Keratinocyte (primary cell): Measurements from ENCODE around the gene IRF8.

Source experiments
- CTCF ChIP-seq, 3 experiments: IDR thresholded peaks in 1 of 3; conservative IDR thresholded peaks in 1 of 3; optimal IDR thresholded peaks in 1 of 3; 2 replicates in 2 of 3; 3 replicates in 1 of 3; pipeline versions ENCODE3 to v1.5.1; 2011; ENCODE audit warnings: low read length in 3 of 3, mild to moderate bottlenecking in 3 of 3, moderate library complexity in 2 of 3, control low read depth in 1 of 3, inconsistent platforms in 1 of 3; ENCODE audit not compliant: insufficient read depth in 2 of 3; ENCODE audit errors: extremely low read depth in 1 of 3
- EZH2 ChIP-seq: IDR thresholded peaks from one replicate; pipeline ENCODE4 v1.6.1; 2012; ENCODE audit warnings: inconsistent platforms, mild to moderate bottlenecking, low read length, moderate library complexity

- TF ChIP-seq EZH2 = no peak
- TF ChIP-seq CTCF (optimal IDR thresholded peaks at IDR 0.05 in 1 of 3, IDR thresholded peaks at IDR 0.05 in 1 of 3, conservative IDR thresholded peaks at IDR 0.05 in 1 of 3; ENCODE audit: extremely low read depth in 1 of 3, insufficient read depth in 2 of 3, low read length in 3 of 3) = no peak
Observed at GRCh38 chr16:85960486-85961046, 61.6 kb downstream of the IRF8 start.
